Rectal smooth muscle tissue (tissue), 1 donor: ENCODE data around the gene DUSP7.
"Not testable (repeated sequence)": the region's sequence is repeated elsewhere in the genome, so short reads cannot be mapped to it uniquely, and the experiment has no call there.

ENCODE experiments used
- H3K27ac ChIP-seq: one replicate; pipeline ENCODE4 v1.7.0; 2013; ENCODE audit warnings: low read depth, low read length, inconsistent platforms
- H3K27me3 ChIP-seq: one replicate; pipeline ENCODE4 v1.7.0; 2013; ENCODE audit warnings: low read length; ENCODE audit not compliant: control insufficient read depth, insufficient read depth
- H3K36me3 ChIP-seq: one replicate; pipeline ENCODE4 v1.7.0; 2013; ENCODE audit warnings: low read length; ENCODE audit not compliant: control insufficient read depth, insufficient read depth
- H3K4me1 ChIP-seq: one replicate; pipeline ENCODE4 v1.7.0; 2013; ENCODE audit warnings: low read length; ENCODE audit not compliant: control insufficient read depth, insufficient read depth
- H3K4me3 ChIP-seq: one replicate; pipeline ENCODE4 v1.7.0; 2013; ENCODE audit warnings: low read length
- H3K9ac ChIP-seq: one replicate; pipeline ENCODE4 v1.7.0; 2013; ENCODE audit warnings: low read length

Gene DUSP7

DNA sequence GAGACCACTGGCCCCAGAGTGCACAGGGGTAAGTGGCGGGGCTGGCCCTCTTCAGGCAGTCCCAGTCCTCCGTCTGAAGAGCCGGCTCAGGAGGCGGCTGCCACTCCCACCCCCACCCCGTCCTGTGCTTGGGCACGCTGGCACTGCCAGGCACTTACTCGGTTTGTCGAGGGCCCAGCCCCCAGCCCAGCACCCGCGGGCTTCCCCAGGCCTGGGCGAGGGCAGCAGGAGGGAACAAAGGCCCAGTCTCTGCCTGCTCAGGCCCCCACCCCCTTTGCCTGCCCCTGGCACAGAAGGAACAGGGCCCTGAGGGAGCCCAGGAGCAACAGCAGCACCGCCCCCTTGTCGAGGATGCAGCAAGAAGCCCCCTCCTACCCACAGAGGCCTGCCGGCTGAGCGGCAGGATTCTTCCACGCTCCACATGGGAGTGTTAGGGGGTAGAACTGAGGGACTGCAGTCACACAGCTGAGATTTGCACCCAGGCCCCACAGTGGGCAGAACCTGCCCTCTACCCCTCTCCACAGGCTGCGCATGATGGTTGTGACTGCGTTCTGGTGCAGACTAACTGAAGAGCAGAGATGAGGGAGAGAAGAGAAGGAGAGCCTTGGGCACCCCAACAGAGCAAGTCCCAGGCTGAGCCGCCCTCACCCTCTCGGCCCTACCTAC, 8.9 kb downstream of the DUSP7 start:
- Histone ChIP-seq H3K4me1 (peaks cover 4% of the 10 kb centered on the region), H3K27ac (no peak overlapping the region), H3K36me3 (peaks cover 8% of the 10 kb centered on the region), H3K4me3 (no peak overlapping the region), H3K27me3 (no peaks in the 10 kb centered on the region), H3K9ac (no peak overlapping the region)

DNA sequence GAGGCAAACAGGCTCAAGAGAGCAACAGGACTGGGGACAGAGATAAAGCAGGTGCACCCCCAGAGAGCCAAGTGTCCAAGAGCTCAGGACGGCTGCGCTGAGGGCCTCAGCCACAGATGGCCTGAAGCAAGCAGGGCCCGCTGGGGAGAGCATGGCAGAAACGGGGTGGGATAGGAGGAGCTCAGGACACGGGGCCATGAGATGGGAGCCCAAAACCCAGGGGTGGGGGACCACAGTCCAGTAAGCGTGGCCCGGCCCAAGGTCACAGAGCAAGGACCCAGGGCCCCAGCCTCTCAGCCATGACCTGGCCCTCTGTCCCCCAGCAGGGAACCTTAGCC, 9.5 kb downstream of the DUSP7 start:
- H3K4me3 ChIP-seq, result no peak overlapping the region
- H3K9ac ChIP-seq, result no peak overlapping the region
- H3K27ac ChIP-seq, result no peak overlapping the region
- H3K27me3 ChIP-seq, result no peaks in the 10 kb centered on the region
- no peaks in the 10 kb centered on the region for H3K4me1 ChIP-seq
- peaks cover 8% of the 10 kb centered on the region for H3K36me3 ChIP-seq

DNA sequence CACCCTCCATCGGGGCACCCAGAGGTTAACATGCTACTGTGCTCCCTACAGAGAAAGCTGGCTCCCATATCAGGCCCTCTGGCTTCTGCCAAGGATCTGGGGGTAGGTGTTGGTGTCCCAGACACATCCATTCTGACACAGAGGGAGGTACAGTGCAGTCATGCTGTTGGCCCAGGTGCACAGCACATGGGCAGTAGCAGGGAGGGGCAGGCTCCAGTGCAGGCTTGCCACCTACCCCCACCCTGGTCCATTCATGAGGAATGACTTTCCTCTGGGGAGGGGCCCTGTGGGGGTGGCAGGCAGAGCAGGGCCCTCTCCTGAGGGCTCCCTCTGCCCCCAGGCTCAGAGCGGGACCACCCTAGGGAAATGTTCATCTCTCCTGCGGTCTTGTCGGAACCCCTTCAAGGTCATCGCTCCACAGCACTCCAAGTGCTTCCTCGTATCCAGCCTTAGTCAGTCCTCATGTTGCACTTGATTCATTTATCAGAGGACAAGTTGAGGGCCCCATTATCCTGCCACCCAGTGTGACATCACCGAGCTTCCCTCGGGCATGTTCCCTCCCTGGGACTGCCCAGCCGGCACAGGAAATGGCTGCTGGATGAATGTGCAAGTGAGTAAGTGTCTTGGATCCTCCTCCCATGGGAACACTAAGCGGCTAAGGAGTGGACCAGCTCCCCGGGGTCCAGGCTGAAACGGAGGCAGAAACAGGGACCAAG, 10.0 kb downstream of the DUSP7 start:
- Histone ChIP-seq H3K27me3 (no peaks in the 10 kb centered on the region), H3K36me3 (peaks cover 8% of the 10 kb centered on the region), H3K9ac (no peak overlapping the region), H3K27ac (no peak overlapping the region), H3K4me3 (no peak overlapping the region), H3K4me1 (no peaks in the 10 kb centered on the region)

DNA sequence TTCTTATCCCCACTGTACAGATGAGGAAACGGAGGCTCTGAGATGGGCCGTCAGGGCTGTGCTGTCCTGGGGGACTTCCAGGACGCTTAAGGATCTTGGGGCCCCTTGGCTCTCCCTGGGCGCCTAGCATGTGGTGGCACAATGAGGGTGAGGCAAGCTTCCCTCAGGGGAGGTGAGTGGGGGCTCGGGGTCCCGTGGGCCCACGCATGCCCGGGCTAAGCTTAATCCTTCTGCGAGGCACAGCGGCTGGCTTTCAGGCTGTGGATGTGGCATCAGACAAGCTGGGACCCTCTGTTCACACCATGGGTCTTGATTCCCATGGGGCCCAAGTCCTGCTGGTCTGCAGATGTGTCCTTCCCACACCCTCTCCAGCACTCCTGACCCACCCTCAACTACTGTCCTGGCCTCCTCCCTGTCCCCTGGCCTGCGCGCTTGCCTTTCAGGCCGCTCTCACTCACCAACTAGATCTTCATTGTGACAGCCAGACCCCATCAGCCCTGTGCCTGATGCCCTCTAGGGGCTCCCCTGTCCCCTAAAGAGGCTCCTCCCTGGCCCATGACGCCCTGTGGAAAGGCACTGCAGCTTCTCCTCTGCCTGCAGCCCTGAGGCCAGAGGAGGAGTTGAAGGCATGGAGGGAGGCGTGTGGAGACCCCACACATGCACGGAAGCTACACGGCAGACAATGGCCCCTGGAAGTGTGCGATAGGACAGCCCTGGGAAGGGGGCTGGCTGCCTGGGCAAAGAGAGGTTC, 11.3 kb downstream of the DUSP7 start:
- no peaks in the 10 kb centered on the region for H3K27me3 ChIP-seq
- H3K4me3 ChIP-seq, result no peak overlapping the region
- H3K4me1 ChIP-seq, result no peaks in the 10 kb centered on the region
- no peak overlapping the region for H3K9ac ChIP-seq
- peaks cover 8% of the 10 kb centered on the region for H3K36me3 ChIP-seq
- H3K27ac ChIP-seq, result no peak overlapping the region

GRCh38 chr3:52043750-52044149, 12.6 kb downstream of the DUSP7 start:
- Histone ChIP-seq H3K36me3 (no peaks in the 10 kb centered on the region), H3K4me1 (no peaks in the 10 kb centered on the region), H3K27ac (no peak overlapping the region), H3K27me3 (no peaks in the 10 kb centered on the region), H3K9ac (no peak overlapping the region), H3K4me3 (no peak overlapping the region)

DNA sequence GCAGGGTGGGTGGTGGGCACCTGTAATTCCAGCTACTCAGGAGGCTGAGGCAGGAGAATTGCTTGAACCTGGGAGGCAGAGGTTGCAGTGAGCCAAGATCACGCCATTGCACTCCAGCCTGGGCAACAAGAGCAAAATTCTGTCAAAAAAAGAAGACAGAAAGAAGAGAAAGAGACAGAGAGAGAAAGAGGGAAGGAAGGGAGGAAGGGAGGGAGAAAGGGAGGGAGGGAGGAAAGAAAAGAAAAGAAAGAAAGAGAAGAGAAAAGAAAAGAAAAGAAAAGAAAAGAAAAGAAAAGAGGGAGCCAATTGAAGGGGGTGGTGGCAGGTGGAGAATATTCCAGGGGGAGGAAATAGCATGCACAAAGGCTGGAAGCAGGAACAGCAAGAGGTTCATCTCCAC, 13.3 kb downstream of the DUSP7 start:
- not testable (repeated sequence) for H3K4me3 ChIP-seq, H3K27ac ChIP-seq, H3K9ac ChIP-seq, H3K27me3 ChIP-seq, H3K4me1 ChIP-seq, H3K36me3 ChIP-seq

GRCh38 chr3:52041118-52041731, 15.1 kb downstream of the DUSP7 start:
- no peak overlapping the region for H3K9ac ChIP-seq
- H3K36me3 ChIP-seq, result no peaks in the 10 kb centered on the region
- H3K27ac ChIP-seq, result no peak overlapping the region
- H3K4me1 ChIP-seq, result no peaks in the 10 kb centered on the region
- H3K27me3 ChIP-seq, result no peaks in the 10 kb centered on the region
- no peak overlapping the region for H3K4me3 ChIP-seq

DNA sequence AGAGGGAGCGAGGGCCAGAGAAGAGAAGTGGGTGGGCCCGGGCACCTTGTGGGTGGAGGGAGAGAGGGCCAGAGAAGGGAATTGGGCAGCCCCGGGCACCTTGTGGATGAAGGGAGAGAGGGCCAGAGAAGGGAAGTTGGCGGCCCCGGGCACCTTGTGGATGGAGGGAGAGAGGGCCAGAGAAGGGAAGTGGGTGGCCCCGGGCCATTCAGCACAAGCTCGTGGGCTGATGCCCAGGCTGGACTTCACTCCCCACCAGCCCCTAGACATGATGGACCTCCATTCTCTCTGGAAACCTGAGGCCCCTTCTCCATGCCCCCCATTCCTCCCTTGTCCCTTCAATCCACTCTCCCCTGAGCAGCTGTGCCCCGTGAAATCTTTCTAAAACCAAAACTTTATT, 15.8 kb downstream of the DUSP7 start:
- Histone ChIP-seq H3K27ac (no peak overlapping the region), H3K4me1 (no peaks in the 10 kb centered on the region), H3K4me3 (no peak overlapping the region), H3K36me3 (no peaks in the 10 kb centered on the region), H3K9ac (no peak overlapping the region), H3K27me3 (no peaks in the 10 kb centered on the region)

- Histone ChIP-seq H3K9ac (no peak overlapping the region), H3K27ac (no peak overlapping the region), H3K36me3 (no peaks in the 10 kb centered on the region), H3K27me3 (no peaks in the 10 kb centered on the region), H3K4me1 (no peaks in the 10 kb centered on the region), H3K4me3 (no peak overlapping the region)
Observed at GRCh38 chr3:52039846-52040245, 16.5 kb downstream of the DUSP7 start.

DNA sequence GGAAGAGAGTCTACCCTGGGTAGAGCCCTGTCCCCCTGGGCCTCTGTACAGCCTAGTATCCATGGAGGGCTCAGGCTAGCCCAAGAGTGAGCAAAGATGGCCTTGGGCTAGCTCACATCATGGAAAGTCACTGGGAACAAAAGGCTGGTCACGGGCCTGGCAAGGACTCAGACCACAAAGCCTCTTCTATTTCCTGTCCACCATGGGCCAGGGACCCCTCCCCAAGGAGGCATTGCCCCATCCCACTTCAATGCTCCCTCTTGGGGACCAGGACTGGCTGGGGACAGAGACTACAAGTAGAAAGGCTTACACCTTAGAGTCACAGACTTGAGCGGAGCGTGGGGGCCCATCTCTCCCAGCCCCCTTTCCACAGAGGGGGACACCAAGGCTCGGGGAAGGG, 16.9 kb downstream of the DUSP7 start:
- Histone ChIP-seq H3K27ac (no peak overlapping the region), H3K4me1 (no peaks in the 10 kb centered on the region), H3K4me3 (no peak overlapping the region), H3K36me3 (no peaks in the 10 kb centered on the region), H3K27me3 (no peaks in the 10 kb centered on the region), H3K9ac (no peak overlapping the region)

- Histone ChIP-seq H3K4me3 (no peak overlapping the region), H3K9ac (no peak overlapping the region), H3K36me3 (no peaks in the 10 kb centered on the region), H3K4me1 (no peaks in the 10 kb centered on the region), H3K27ac (no peak overlapping the region), H3K27me3 (no peaks in the 10 kb centered on the region)
Observed at GRCh38 chr3:52038227-52038626, 18.1 kb downstream of the DUSP7 start.

GRCh38 chr3:52037291-52037690, 19.1 kb downstream of the DUSP7 start:
- Histone ChIP-seq H3K4me1 (no peaks in the 10 kb centered on the region), H3K4me3 (no peak overlapping the region), H3K27ac (no peak overlapping the region), H3K36me3 (no peaks in the 10 kb centered on the region), H3K27me3 (no peaks in the 10 kb centered on the region), H3K9ac (no peak overlapping the region)
